ENCODE measurements around the gene OR8B12.

The OR8B12 gene

DNA sequence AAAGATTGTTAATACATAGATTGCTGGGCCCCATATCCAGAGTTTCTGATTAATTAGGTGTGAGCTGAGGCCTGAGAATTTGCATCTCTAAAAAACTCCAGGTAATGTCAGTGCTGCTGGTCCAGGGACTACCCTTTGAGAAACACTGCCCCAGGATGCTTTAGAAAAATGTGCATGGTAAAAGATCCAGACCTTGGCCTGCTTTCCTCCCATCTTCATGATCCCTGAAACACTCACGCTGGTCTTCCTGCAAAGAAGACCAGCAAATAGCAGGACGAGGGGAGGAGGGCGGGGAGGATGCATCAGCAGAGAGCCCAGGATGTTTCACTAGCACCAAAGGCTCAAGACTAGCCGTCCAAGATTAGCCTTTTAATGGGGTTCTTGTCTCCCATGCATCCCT is 26.2 kb upstream of the OR8B12 start, which contains the start of gene OR8A1:
OR8A1 (plus strand) TSS at position 301 of the 400 bp plus-strand sequence. CDS start 123 bp downstream, outside the sequence.
- H3K9me3 ChIP-seq (ENCODE audit: insufficient read depth, low read depth, low read length) = no peaks in the 10 kb centered on the region
- 53% methylated on average over 4 of the region's 4 CpGs for WGBS
- no peak within 1 kb of the TSS for H3K9ac ChIP-seq (ENCODE audit: low read depth, low read length)
- no peaks in the 10 kb centered on the region for H3K27me3 ChIP-seq (ENCODE audit: insufficient read depth, low read length)
- peaks cover 5% of the 10 kb centered on the region; the same call in 1 of the 2 replicates for H3K4me1 ChIP-seq (ENCODE audit: insufficient read depth, low read length)
- H3K4me3 ChIP-seq (ENCODE audit: low read length) = no peak within 1 kb of the TSS
- no peak within 1 kb of the TSS for H3K27ac ChIP-seq (ENCODE audit: low read depth, low read length)
- H3K36me3 ChIP-seq (ENCODE audit: insufficient read depth, low read length) = no peaks in the 10 kb centered on the region

DNA sequence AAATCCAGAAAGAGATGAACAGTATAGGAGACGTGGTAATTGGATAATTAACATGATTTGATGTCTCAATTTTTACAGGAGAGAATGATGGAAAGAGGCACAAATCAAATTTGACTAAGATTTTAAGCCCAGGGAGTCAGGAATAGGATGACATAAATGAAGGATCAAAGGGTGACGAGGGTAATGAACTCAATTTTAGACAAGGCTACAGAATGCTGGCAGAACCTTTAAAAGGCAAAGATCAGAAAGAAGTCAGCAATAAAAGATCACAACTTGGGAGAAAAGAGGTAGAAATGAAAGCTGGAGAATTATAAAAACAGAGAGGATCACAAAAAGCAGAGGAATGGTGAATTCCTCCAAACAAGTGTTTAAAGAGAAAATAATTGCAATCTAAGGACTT is 13.4 kb upstream of the OR8B12 start:
- WGBS = 91% methylated on average over 2 of the region's 2 CpGs
- H3K4me1 ChIP-seq (ENCODE audit: insufficient read depth, low read length) = no peaks in the 10 kb centered on the region
- no peaks in the 10 kb centered on the region for H3K27me3 ChIP-seq (ENCODE audit: insufficient read depth, low read length)
- no peak overlapping the region for H3K4me3 ChIP-seq (ENCODE audit: low read length)
- no peaks in the 10 kb centered on the region for H3K36me3 ChIP-seq (ENCODE audit: insufficient read depth, low read length)
- no peaks in the 10 kb centered on the region for H3K9me3 ChIP-seq (ENCODE audit: insufficient read depth, low read depth, low read length)
- H3K27ac ChIP-seq (ENCODE audit: low read depth, low read length) = no peak overlapping the region
- H3K9ac ChIP-seq (ENCODE audit: low read depth, low read length) = no peak overlapping the region

DNA sequence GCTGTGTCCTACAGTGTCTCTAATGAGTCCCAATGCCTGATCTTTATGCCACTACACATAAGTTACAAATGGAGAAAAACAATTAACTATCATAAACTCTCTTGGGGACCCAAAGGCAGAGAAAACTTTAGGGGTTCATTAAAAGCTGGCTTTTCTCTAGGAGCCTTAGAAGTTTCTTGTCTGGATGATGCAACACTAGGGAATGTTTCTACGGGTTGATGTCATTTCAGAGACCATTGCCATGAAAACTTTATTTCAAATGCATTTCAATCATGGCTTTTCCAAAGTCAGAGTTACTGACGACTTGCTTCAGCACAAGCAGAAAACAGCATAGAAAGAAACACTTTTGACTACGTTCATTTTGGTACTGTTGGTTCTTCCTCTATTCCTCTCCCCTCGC is 8.5 kb upstream of the OR8B12 start:
- H3K4me3 ChIP-seq (ENCODE audit: low read length) = no peak overlapping the region
- WGBS = 91% methylated on average over 4 of the region's 4 CpGs
- no peaks in the 10 kb centered on the region for H3K9me3 ChIP-seq (ENCODE audit: insufficient read depth, low read depth, low read length)
- no peaks in the 10 kb centered on the region for H3K36me3 ChIP-seq (ENCODE audit: insufficient read depth, low read length)
- H3K27ac ChIP-seq (ENCODE audit: low read depth, low read length) = no peak overlapping the region
- no peaks in the 10 kb centered on the region for H3K27me3 ChIP-seq (ENCODE audit: insufficient read depth, low read length)
- H3K9ac ChIP-seq (ENCODE audit: low read depth, low read length) = no peak overlapping the region
- H3K4me1 ChIP-seq (ENCODE audit: insufficient read depth, low read length) = no peaks in the 10 kb centered on the region

DNA sequence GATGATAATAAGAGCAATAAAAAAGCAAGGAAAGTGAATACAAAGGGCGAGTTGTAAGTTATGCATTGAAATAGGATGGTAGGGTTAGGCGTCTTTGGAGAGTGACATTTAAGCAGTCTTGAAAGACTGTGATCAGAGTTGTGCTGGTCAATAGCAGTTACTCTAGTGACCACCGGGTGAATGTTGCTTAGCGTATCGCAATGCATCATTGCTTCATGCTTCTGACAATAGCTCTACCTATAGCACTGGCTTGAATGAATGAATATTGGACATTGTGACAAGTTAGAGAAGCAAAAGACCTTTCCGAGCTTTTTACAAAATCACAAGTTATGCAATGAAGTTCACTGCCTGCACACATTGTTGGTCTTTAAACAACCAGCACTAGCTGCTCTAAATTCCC is 7.7 kb upstream of the OR8B12 start:
- WGBS = 77% methylated on average over 6 of the region's 6 CpGs
- H3K4me3 ChIP-seq (ENCODE audit: low read length) = no peak overlapping the region
- H3K27me3 ChIP-seq (ENCODE audit: insufficient read depth, low read length) = no peaks in the 10 kb centered on the region
- H3K27ac ChIP-seq (ENCODE audit: low read depth, low read length) = no peak overlapping the region
- no peak overlapping the region for H3K9ac ChIP-seq (ENCODE audit: low read depth, low read length)
- H3K4me1 ChIP-seq (ENCODE audit: insufficient read depth, low read length) = no peaks in the 10 kb centered on the region
- H3K9me3 ChIP-seq (ENCODE audit: insufficient read depth, low read depth, low read length) = no peaks in the 10 kb centered on the region
- H3K36me3 ChIP-seq (ENCODE audit: insufficient read depth, low read length) = no peaks in the 10 kb centered on the region

DNA sequence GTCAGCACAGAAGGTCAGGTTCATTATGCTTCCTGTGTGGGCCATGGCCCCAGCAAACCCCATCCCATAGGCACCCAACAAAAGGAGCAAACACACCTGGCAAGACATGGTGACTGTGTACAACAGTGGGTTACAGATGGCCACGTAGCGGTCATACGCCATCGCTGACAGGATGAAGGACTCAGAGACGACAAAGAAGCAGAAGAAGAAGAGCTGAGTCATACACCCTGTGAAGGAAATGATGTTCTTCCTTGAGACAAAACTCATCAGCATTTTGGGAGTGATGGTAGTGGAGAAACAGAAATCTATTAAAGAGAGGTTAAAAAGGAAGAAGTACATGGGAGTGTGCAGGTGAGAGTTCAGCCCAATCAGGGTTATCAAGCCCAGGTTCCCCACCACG is 309 bp downstream of the OR8B12 start:
- no peaks in the 10 kb centered on the region for H3K9me3 ChIP-seq (ENCODE audit: insufficient read depth, low read depth, low read length)
- no peaks in the 10 kb centered on the region for H3K27me3 ChIP-seq (ENCODE audit: insufficient read depth, low read length)
- no peaks in the 10 kb centered on the region for H3K36me3 ChIP-seq (ENCODE audit: insufficient read depth, low read length)
- H3K4me3 ChIP-seq (ENCODE audit: low read length) = no peak overlapping the region
- WGBS = 96% methylated on average over 6 of the region's 6 CpGs
- no peak overlapping the region for H3K27ac ChIP-seq (ENCODE audit: low read depth, low read length)
- no peak overlapping the region for H3K9ac ChIP-seq (ENCODE audit: low read depth, low read length)
- H3K4me1 ChIP-seq (ENCODE audit: insufficient read depth, low read length) = no peaks in the 10 kb centered on the region

DNA sequence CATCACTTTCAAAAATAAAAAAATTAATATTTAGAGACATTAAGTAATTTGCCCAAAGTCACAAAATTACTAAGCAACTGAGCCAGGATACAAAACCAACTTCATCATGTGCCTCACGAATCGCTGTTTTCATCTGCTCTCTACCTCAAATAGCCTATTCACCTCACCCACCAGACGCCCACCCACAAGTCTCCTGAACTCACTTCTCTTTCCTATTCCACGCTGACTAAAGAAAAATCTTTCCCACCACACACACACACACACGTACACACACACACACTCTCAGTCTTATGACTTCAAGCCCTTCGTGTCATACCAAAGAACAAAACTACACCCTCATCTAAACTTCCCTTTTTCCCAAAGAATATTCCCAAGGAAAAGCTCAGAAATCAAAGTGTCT is 2.2 kb downstream of the OR8B12 start:
- no peaks in the 10 kb centered on the region for H3K36me3 ChIP-seq (ENCODE audit: insufficient read depth, low read length)
- no peak overlapping the region for H3K27ac ChIP-seq (ENCODE audit: low read depth, low read length)
- 89% methylated on average over 6 of the region's 6 CpGs for WGBS
- H3K4me1 ChIP-seq (ENCODE audit: insufficient read depth, low read length) = peaks cover 3% of the 10 kb centered on the region; the same call in 1 of the 2 replicates
- H3K9ac ChIP-seq (ENCODE audit: low read depth, low read length) = no peak overlapping the region
- no peak overlapping the region for H3K4me3 ChIP-seq (ENCODE audit: low read length)
- no peaks in the 10 kb centered on the region for H3K27me3 ChIP-seq (ENCODE audit: insufficient read depth, low read length)
- H3K9me3 ChIP-seq (ENCODE audit: insufficient read depth, low read depth, low read length) = no peaks in the 10 kb centered on the region

DNA sequence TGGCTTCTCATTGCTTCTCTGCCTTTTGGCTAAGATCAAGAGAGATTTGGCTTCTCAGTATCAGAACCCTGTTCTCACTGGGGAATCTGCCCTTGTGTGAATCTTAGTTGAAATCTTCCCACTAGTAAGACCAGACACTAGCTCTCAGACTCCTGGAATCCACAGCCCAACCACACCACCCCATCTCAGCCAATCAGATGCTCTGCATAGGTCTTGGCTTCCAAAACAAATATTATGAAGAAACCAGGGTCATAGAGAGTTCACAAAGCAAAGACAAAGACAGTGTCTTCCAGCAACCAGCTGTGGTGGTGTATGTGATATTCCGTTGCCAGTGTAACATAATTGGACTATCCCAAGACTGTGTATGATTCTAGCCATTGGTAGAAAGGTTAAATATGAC is 5.4 kb downstream of the OR8B12 start:
- WGBS = 92% methylated on average over 1 of the region's 1 CpG
- Histone ChIP-seq H3K27ac (ENCODE audit: low read depth, low read length) (no peak overlapping the region), H3K4me1 (ENCODE audit: insufficient read depth, low read length) (peaks cover 5% of the 10 kb centered on the region; the same call in 1 of the 2 replicates), H3K27me3 (ENCODE audit: insufficient read depth, low read length) (no peaks in the 10 kb centered on the region), H3K9me3 (ENCODE audit: insufficient read depth, low read depth, low read length) (no peaks in the 10 kb centered on the region), H3K4me3 (ENCODE audit: low read length) (no peak overlapping the region), H3K9ac (ENCODE audit: low read depth, low read length) (no peak overlapping the region), H3K36me3 (ENCODE audit: insufficient read depth, low read length) (no peaks in the 10 kb centered on the region)

DNA sequence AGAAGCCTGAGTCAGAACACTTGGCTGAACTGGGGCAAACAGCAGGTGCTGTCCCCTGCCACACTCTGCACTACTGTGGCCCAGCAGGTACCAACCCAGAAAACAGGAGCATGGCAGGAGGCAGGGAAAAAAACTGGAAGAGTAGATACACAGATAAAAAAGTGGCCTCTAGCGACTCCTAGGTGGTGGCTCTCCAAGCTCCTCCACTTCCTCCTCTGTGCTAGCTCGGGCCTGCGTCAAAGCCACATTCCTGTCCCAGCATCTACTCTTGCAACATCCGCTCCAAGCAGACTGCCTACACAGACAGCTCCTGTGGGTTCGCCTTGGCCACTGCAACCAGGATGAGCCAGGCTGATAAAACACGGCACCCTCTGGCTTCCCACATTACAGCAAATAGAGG is 6.9 kb downstream of the OR8B12 start:
- no peaks in the 10 kb centered on the region for H3K27me3 ChIP-seq (ENCODE audit: insufficient read depth, low read length)
- peaks cover 5% of the 10 kb centered on the region; the same call in 1 of the 2 replicates for H3K4me1 ChIP-seq (ENCODE audit: insufficient read depth, low read length)
- H3K36me3 ChIP-seq (ENCODE audit: insufficient read depth, low read length) = no peaks in the 10 kb centered on the region
- H3K9me3 ChIP-seq (ENCODE audit: insufficient read depth, low read depth, low read length) = no peaks in the 10 kb centered on the region
- no peak overlapping the region for H3K27ac ChIP-seq (ENCODE audit: low read depth, low read length)
- H3K9ac ChIP-seq (ENCODE audit: low read depth, low read length) = no peak overlapping the region
- WGBS = 56% methylated on average over 6 of the region's 6 CpGs
- no peak overlapping the region for H3K4me3 ChIP-seq (ENCODE audit: low read length)

DNA sequence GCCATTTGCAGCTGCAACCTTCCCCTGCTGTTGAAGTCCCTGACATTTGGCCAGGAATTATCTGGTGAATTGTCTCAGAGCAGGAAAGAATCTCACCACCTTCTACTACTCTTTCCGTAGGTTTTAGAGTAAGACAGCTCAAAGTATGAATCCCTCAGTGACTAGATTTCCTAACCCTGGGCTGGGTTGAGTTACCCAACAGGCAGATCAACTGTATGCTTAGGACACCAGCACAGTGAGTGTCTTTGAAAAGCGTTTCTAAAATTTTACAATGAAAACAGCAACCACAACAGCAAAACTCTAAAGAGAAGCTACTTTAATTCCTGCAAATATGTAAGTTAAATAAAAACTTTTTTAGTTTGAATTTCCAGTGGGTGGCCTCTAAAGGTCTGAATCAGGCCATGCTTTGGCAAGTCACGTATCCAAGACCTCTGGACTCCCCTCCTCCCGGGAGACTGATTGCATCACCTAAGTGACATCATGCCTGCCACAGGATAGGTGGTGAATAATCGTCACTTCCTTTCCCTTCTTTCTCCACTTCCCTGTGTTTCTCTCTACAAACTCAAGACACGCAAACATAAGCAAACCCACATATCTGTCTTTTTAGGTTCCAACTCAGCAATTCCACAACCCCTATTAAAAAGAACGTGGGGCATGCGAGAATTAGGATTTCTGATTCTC is 7.8 kb downstream of the OR8B12 start:
- H3K9ac ChIP-seq (ENCODE audit: low read depth, low read length) = no peak overlapping the region
- H3K4me3 ChIP-seq (ENCODE audit: low read length) = no peak overlapping the region
- 95% methylated on average over 8 of the region's 8 CpGs for WGBS
- peaks cover 5% of the 10 kb centered on the region; the same call in 1 of the 2 replicates for H3K4me1 ChIP-seq (ENCODE audit: insufficient read depth, low read length)
- H3K27me3 ChIP-seq (ENCODE audit: insufficient read depth, low read length) = no peaks in the 10 kb centered on the region
- no peaks in the 10 kb centered on the region for H3K9me3 ChIP-seq (ENCODE audit: insufficient read depth, low read depth, low read length)
- H3K36me3 ChIP-seq (ENCODE audit: insufficient read depth, low read length) = no peaks in the 10 kb centered on the region
- H3K27ac ChIP-seq (ENCODE audit: low read depth, low read length) = no peak overlapping the region

DNA sequence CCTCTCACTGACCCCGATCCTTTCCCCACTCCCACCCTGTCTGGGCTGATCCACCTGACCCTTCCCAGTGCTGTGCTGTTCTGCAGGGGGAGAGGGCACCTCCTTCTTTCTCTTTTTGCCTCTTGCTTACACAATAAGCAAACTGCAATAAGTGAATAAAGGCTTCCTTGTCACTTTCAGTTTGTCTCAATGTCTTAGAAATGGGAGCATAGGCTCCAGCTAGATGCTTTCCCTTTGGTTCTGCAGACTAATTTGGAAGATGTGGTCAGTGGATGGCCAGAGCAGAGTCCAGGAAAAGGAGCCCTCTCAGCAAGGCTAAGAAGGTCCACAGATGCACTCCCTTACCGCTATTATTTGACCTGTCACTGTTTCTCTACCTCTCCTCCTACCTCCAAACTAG is 9.4 kb downstream of the OR8B12 start:
- Histone ChIP-seq H3K4me1 (ENCODE audit: insufficient read depth, low read length) (peaks cover 5% of the 10 kb centered on the region; the same call in 1 of the 2 replicates), H3K4me3 (ENCODE audit: low read length) (no peak overlapping the region), H3K9ac (ENCODE audit: low read depth, low read length) (no peak overlapping the region), H3K27me3 (ENCODE audit: insufficient read depth, low read length) (no peaks in the 10 kb centered on the region), H3K9me3 (ENCODE audit: insufficient read depth, low read depth, low read length) (no peaks in the 10 kb centered on the region), H3K27ac (ENCODE audit: low read depth, low read length) (no peak overlapping the region), H3K36me3 (ENCODE audit: insufficient read depth, low read length) (no peaks in the 10 kb centered on the region)
- whole genome bisulfite sequencing = 87% methylated on average over 2 of the region's 2 CpGs

DNA sequence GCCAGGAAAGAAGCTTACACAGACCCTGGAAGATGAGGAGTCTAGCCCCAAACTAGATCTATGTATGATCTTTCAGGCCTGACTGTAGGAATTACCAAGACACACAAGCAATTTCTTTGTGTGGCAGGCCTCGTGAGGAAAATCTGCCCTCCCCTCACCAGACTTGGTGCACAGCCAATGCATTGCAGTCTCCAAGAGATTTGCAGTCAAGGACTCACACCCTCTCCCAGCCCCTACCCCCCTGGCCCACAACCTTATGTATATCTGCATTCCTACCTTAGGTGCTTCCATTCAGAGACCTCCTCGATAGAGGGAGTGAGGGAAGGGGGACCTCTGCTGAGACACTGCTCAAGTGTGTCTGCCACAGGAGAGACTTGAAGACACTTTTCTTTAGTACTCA is 9.8 kb downstream of the OR8B12 start:
- no peak overlapping the region for H3K4me3 ChIP-seq (ENCODE audit: low read length)
- H3K9me3 ChIP-seq (ENCODE audit: insufficient read depth, low read depth, low read length) = peaks cover 2% of the 10 kb centered on the region; the same call in 1 of the 2 replicates
- no peaks in the 10 kb centered on the region for H3K27me3 ChIP-seq (ENCODE audit: insufficient read depth, low read length)
- 80% methylated on average over 2 of the region's 2 CpGs for WGBS
- no peak overlapping the region for H3K27ac ChIP-seq (ENCODE audit: low read depth, low read length)
- peaks cover 5% of the 10 kb centered on the region; the same call in 1 of the 2 replicates for H3K4me1 ChIP-seq (ENCODE audit: insufficient read depth, low read length)
- H3K9ac ChIP-seq (ENCODE audit: low read depth, low read length) = no peak overlapping the region
- H3K36me3 ChIP-seq (ENCODE audit: insufficient read depth, low read length) = no peaks in the 10 kb centered on the region

DNA sequence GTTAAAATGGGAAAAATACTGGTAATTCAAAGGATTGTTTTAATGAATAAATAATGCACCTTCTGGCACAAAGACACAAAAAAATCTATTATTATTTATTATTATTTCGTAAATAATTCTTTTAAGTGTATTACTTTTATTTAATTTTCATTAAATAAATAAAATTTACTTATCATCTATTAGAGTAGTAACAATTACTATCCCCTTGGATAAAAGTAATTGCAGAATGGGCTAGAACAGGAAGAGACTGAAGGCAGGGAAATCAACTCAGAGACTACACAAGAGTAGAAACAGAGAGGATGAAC is 23.0 kb downstream of the OR8B12 start:
- Histone ChIP-seq H3K36me3 (ENCODE audit: insufficient read depth, low read length) (no peaks in the 10 kb centered on the region), H3K27ac (ENCODE audit: low read depth, low read length) (no peak overlapping the region), H3K4me1 (ENCODE audit: insufficient read depth, low read length) (no peaks in the 10 kb centered on the region), H3K9me3 (ENCODE audit: insufficient read depth, low read depth, low read length) (no peaks in the 10 kb centered on the region), H3K27me3 (ENCODE audit: insufficient read depth, low read length) (no peaks in the 10 kb centered on the region), H3K4me3 (ENCODE audit: low read length) (no peak overlapping the region), H3K9ac (ENCODE audit: low read depth, low read length) (no peak overlapping the region)
- no CpG with 5 or more reads among the region's 1 CpG for WGBS
